ENCODE data around the gene PAX3.

PAX3 gene

DNA sequence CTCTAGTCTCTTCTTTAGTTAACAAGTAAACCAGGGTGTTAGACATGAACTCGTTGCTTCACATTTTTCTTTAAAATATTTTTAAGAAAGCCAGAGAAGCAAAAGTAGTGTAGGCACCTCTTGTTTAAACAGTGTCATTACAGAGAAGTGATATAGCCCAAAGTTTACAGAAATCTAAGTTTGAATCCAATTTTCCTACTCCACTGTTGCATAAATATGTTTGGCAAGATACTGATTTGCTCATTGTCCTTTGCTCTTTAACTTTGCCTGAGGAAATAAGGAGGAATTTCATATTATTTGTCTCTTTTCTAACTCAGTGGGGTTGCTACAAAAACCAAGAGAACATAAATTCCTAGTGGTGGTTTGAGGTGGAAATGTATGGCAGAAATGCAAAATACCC, 81.1 kb downstream of the PAX3 start:
- TF ChIP-seq, protein P1, sequence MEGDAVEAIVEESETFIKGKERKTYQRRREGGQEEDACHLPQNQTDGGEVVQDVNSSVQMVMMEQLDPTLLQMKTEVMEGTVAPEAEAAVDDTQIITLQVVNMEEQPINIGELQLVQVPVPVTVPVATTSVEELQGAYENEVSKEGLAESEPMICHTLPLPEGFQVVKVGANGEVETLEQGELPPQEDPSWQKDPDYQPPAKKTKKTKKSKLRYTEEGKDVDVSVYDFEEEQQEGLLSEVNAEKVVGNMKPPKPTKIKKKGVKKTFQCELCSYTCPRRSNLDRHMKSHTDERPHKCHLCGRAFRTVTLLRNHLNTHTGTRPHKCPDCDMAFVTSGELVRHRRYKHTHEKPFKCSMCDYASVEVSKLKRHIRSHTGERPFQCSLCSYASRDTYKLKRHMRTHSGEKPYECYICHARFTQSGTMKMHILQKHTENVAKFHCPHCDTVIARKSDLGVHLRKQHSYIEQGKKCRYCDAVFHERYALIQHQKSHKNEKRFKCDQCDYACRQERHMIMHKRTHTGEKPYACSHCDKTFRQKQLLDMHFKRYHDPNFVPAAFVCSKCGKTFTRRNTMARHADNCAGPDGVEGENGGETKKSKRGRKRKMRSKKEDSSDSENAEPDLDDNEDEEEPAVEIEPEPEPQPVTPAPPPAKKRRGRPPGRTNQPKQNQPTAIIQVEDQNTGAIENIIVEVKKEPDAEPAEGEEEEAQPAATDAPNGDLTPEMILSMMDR (IDR thresholded peaks at IDR 0.05; ENCODE audit: control insufficient read depth, extremely low read depth, insufficient read depth) = no peak
- H3K4me3 ChIP-seq (ENCODE audit: low read depth, low read length) = no peak overlapping the region
- no peak for DNase-seq (ENCODE audit: low read depth)

DNA sequence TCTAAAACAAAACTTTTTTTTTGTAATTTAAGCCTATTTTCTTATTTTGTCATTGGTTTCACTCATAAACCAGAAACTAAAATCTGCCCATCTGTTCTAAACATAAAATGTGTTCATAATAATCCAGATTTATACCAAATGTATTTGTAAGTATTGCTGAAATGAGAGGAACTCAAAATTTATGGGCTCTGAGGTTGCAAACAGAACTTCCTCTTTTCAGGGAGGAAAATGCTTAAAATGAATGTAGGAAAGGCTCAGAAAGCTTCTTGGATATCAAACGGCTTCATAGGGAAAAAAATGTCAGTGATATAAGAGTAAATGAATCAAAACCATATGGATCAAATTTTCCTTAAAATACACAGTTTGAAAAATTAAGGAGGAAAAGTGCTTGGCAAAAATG, 83.9 kb downstream of the PAX3 start:
- DNase-seq (ENCODE audit: low read depth) = no peak
- H3K4me3 ChIP-seq (ENCODE audit: low read depth, low read length) = no peak overlapping the region
- TF ChIP-seq, protein P1 (IDR thresholded peaks at IDR 0.05; ENCODE audit: control insufficient read depth, extremely low read depth, insufficient read depth) = no peak

DNA sequence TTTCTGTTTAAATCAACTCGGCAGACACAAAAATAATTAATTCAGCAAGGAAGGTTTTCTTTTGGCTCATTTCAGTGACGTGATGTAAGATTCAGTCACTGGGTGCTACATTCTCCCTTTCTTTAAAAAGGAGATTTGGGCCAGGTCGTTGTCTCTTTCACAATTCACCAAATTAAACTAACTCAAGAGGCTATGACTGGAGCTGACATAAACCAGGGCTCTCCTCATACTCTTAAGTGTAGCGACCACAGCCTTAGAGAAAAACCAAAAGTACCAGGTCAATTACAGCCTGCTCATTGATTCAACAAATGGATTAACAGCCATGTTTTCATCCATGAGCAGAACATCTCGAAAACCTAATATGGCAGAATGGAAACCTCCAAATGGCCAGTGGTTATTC, 85.7 kb downstream of the PAX3 start:
- TF ChIP-seq, protein P1 (IDR thresholded peaks at IDR 0.05; ENCODE audit: control insufficient read depth, extremely low read depth, insufficient read depth) = no peak
- H3K4me3 ChIP-seq (ENCODE audit: low read depth, low read length) = no peak overlapping the region
- no peak for DNase-seq (ENCODE audit: low read depth)

DNA sequence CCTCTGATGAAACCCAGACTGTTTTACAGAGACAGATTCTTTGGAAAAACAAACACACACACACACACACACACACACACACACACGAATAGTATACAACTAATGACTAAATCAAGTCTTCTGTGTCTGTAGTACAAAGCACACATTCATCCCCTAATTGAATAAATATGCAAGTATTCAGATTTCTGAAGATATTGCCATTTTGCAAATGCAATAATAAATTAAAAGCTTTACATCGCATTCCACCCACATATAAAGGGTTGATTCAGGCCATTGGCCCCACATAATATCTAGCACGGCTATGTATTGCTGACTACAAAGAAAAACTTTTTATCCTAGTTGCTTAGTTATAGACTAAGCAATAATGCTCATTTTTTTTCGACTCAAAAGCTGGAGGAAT, 86.2 kb downstream of the PAX3 start:
- no peak for DNase-seq (ENCODE audit: low read depth)
- TF ChIP-seq, protein P1 (IDR thresholded peaks at IDR 0.05; ENCODE audit: control insufficient read depth, extremely low read depth, insufficient read depth) = no peak
- H3K4me3 ChIP-seq (ENCODE audit: low read depth, low read length) = no peak overlapping the region

DNA sequence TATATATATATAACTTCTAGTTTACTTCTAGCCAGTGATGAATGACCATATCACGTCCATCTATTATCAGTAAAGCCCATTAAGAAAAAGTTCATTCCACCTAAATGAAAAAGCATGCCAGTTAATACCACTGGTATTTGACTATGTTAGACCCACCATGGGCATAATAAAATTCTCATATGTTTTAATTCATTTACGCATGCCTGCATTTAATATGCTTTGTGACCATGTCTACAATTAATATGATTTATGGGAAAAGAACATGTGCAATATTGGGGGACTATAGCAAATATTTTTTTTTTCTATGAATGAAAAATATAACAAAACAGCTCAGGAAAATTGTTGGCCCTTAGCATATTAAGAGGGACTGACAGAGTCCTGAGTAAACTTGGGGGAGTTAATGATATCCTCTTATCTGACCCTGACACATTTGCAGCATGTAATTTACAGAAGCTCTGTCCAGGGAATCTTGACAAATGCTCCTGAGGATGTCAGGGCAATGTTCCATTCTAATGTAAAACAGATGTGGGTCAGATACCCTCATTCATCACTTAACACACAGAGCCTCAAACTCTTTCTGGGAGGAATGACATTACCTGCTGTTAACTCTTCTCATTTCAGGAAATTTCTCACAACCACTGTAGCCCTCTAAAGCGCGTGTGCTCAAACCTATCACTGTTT, 90.6 kb downstream of the PAX3 start:
- no peak for DNase-seq (ENCODE audit: low read depth)
- no peak overlapping the region for H3K4me3 ChIP-seq (ENCODE audit: low read depth, low read length)
- TF ChIP-seq, protein P1 (IDR thresholded peaks at IDR 0.05; ENCODE audit: control insufficient read depth, extremely low read depth, insufficient read depth) = no peak

DNA sequence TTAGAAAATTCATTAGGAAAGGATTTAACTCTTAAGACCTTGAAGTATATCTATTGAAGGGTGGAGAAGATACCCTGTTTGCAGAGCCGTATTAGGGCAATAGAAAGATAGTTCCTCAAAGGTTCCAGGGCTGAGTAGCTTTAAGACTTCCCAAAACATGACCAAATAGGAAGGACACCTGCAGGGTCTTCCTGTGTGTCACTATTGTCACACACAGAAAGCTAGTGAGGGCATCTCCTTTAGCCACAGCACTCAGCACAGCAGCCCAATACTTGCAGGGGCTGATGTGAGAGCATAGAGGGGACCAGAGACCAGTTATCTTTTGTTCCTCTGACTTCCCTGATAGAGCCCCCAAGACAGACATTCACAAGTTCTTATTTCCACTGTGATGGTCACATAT, 93.7 kb downstream of the PAX3 start:
- TF ChIP-seq, protein P1 (IDR thresholded peaks at IDR 0.05; ENCODE audit: control insufficient read depth, extremely low read depth, insufficient read depth) = no peak
- no peak overlapping the region for H3K4me3 ChIP-seq (ENCODE audit: low read depth, low read length)
- DNase-seq (ENCODE audit: low read depth) = no peak

DNA sequence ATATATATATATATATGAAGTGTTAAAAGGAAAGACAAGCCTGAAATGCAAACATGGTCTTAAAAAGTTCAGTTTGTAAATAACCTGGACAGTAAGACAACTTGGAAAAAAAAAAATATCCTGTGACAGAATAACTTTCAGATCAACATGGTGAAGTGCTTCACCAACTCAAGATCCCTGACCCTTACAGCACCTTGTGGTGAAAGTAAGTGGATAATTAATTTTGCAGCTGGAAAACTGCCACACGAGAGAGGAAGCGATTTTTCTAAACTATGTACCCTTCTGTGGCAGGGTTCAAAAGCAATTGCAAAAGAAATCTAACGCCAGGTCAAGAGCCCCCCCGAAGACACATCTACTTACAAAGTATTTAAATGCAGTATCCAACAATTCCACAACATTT, 95.8 kb downstream of the PAX3 start:
- H3K4me3 ChIP-seq (ENCODE audit: low read depth, low read length) = no peak overlapping the region
- TF ChIP-seq, protein P1 (IDR thresholded peaks at IDR 0.05; ENCODE audit: control insufficient read depth, extremely low read depth, insufficient read depth) = no peak
- no peak for DNase-seq (ENCODE audit: low read depth)
